ENCODE measurements around the gene MAP3K1.
"Not testable (repeated sequence)": the region's sequence is repeated elsewhere in the genome, so short reads cannot be mapped to it uniquely, and the experiment has no call there.

The MAP3K1 gene

GRCh38 chr5:56816546-56817081 is 1.3 kb downstream of the MAP3K1 start:
- no peak for DNase-seq (ENCODE audit: low read depth)

- DNase-seq (ENCODE audit: low read depth): no peak
Observed at GRCh38 chr5:56817263-56818014, 2.1 kb downstream of the MAP3K1 start.

- DNase-seq (ENCODE audit: low read depth): no peak
Observed at GRCh38 chr5:56818450-56819037, 3.2 kb downstream of the MAP3K1 start.

GRCh38 chr5:56819060-56819881 is 3.9 kb downstream of the MAP3K1 start:
- no peak for DNase-seq (ENCODE audit: low read depth)

GRCh38 chr5:56821868-56822267 is 6.5 kb downstream of the MAP3K1 start:
- not testable (repeated sequence) for DNase-seq (ENCODE audit: low read depth)

- DNase-seq (ENCODE audit: low read depth): no peak
Observed at GRCh38 chr5:56822981-56823380, 7.6 kb downstream of the MAP3K1 start.

GRCh38 chr5:56824019-56824418 is 8.7 kb downstream of the MAP3K1 start:
- DNase-seq (ENCODE audit: low read depth): no peak

GRCh38 chr5:56825222-56825824 is 10.0 kb downstream of the MAP3K1 start:
- no peak for DNase-seq (ENCODE audit: low read depth)

GRCh38 chr5:56827049-56827448 is 11.7 kb downstream of the MAP3K1 start:
- DNase-seq (ENCODE audit: low read depth): no peak

- DNase-seq (ENCODE audit: low read depth): no peak
Observed at GRCh38 chr5:56827924-56828323, 12.6 kb downstream of the MAP3K1 start.

- no peak for DNase-seq (ENCODE audit: low read depth)
Observed at GRCh38 chr5:56829137-56829908, 14.0 kb downstream of the MAP3K1 start.

GRCh38 chr5:56831773-56832172 is 16.4 kb downstream of the MAP3K1 start:
- no peak for DNase-seq (ENCODE audit: low read depth)

- DNase-seq (ENCODE audit: low read depth): no peak
Observed at GRCh38 chr5:56833325-56833724, 18.0 kb downstream of the MAP3K1 start.

GRCh38 chr5:56837381-56837780 is 22.0 kb downstream of the MAP3K1 start:
- DNase-seq (ENCODE audit: low read depth): no peak

GRCh38 chr5:56837956-56838355 is 22.6 kb downstream of the MAP3K1 start:
- DNase-seq (ENCODE audit: low read depth): no peak

- no peak for DNase-seq (ENCODE audit: low read depth)
Observed at GRCh38 chr5:56838409-56839039, 23.2 kb downstream of the MAP3K1 start.

- no peak for DNase-seq (ENCODE audit: low read depth)
Observed at GRCh38 chr5:56839062-56839461, 23.7 kb downstream of the MAP3K1 start.

GRCh38 chr5:56840597-56840996 is 25.2 kb downstream of the MAP3K1 start:
- no peak for DNase-seq (ENCODE audit: low read depth)

- no peak for DNase-seq (ENCODE audit: low read depth)
Observed at GRCh38 chr5:56845277-56845676, 29.9 kb downstream of the MAP3K1 start.

- no peak for DNase-seq (ENCODE audit: low read depth)
Observed at GRCh38 chr5:56845904-56846480, 30.6 kb downstream of the MAP3K1 start.

- DNase-seq (ENCODE audit: low read depth): no peak
Observed at GRCh38 chr5:56848206-56848605, 32.9 kb downstream of the MAP3K1 start.
